Measurements from ENCODE around the gene EPHB3.

- TF ChIP-seq CTCF (IDR thresholded peaks at IDR 0.05) (no peak), POLR2A (IDR thresholded peaks at IDR 0.05) (no peak)
Measured at GRCh38 chr3:184611607-184612281, 50.2 kb downstream of the EPHB3 start.
